DMS153 (cell line): ENCODE results near the gene CDC42.
A peak's percentile ranks its signal among the peaks of the same experiment; 100 is the strongest.

Source experiments
- DNase-seq: peaks from one replicate; lab custom pipeline; 2025; lab: John Stamatoyannopoulos, UW

Gene CDC42

GRCh38 chr1:22131062-22131461 is 78.6 kb downstream of the CDC42 start:
- no peak for DNase-seq

DNA sequence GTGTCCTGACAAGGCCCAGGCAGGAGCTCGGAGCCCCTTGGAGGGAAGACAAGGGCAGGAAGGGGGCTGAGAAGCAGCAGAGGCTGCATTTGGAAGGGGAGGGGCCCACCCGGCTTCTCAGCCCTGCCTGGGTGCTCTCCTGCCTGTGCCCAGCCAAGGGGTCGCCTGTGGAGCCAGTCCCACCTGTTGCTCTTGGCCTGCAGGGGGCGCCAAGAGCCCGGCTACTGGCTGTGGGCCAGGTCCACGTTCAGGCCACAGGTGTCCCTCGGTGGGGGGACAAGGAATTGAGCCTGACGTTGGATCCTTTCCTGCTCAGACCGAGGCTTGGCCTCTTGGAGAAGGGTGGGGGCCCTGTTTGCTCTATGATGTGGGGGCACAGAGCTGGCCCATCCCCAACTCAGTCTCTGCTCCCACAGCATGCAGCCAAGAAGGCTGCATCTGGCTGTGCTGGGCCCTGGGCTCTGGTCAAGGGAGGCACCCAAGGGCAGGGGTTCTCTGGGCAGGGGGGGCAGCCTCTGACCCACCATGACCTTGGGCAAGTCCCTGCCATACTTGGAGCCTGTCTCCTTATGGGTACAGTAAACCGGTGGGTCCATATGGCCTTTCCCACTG is 79.5 kb downstream of the CDC42 start:
- DNase-seq = peak; percentile 52

DNA sequence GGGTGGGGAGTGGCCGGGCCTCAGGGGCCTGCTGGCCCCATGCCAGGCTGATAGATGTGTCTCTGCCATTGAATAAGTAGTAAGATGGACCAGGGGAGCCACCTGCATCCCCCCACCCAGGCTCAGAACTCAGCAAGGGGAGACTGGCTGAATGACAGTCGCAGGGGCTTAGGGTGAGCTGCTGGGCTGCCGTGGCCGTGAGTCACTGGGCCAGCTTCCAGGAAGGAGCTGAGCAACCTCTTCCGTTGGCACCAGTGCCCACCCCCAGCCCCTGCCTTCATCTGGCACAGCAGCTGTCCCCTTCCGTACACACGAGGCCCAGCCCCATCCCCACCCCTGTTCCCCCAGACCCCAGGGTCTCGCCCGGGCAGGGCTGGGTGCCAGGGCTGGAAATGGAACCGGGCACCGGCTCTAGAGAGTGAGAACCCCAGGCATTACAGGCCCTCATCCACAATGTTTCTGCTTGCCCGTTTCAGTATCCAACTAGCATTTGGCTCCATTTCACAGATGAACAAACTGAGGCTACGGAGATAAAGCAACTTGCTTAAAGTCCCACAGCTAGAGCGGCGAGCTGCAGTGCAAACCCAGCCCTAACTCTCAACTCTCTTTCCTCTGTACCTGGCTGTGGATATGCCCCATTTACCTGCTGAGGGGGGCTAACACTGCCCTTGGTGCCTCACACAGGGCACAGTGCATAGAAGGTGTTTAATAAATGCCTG is 80.2 kb downstream of the CDC42 start:
- DNase-seq = no peak

GRCh38 chr1:22133247-22133930 is 80.9 kb downstream of the CDC42 start:
- DNase-seq = no peak

- no peak for DNase-seq
Measured at GRCh38 chr1:22133931-22134324, 81.4 kb downstream of the CDC42 start.

DNA sequence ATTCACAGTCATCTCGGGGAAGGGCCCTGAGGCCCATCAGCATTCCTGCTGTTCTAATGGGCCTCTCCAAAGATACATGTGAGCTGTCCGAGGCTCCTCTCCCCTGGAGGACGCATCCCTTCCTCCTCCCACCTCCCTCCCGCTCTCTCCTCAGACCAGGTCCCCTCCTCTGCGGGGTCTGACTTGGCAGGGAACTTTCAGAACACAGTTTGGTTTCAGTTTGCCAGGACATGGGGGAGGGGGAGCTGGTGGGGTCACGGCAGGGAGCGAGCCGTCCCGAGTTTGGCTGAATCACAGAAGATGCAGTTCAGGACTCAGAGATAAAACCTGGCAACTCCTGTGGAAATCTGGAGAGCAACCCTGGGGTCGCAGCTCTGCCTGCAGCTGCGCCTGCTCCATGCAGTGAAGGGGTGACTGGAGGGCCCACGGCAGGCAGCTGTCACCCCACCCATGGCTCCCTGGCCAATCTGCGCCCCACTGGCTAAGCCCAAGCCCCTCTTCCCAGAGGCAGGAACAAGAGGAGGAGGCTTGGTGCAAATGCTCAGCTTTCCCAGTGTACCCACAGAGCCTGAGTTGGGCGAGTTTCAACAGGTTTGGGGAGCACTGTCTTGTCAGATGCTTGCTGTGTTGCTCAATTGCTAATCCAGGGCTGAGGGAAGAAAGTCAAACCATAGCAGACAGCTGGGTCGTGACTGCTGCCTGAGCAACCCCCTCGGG is 84.7 kb downstream of the CDC42 start:
- no peak for DNase-seq

- DNase-seq = peak; percentile 58
Measured at GRCh38 chr1:22139066-22139594, 86.6 kb downstream of the CDC42 start.

DNA sequence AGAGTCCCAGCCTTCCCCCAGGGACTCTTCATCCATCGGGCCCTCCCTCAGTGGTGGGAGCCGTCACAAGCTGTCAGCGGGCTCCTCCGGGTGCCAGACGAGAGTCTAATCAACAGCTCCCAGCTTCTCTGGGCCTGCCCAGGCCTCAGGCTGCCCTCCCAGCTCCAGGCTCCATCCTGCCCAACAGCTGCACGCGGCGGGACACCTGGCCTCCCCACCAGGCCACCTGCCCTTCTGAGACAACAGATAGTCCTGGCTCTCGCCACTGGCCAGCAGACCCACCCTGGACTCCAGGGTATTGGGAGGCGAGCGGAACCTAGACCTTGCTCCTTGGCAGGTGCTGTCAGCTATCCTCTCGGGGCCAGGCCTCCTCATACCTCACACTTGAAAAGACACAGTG is 87.3 kb downstream of the CDC42 start:
- DNase-seq = peak; percentile 9
